Right lobe of liver (tissue), 6 donors: ENCODE results near the gene CNGA2. TPM values are rescaled to one million over a fixed set of nuclear protein-coding genes. Genes with fewer than 3 reads are reported as not detected.

ENCODE experiments used
- ATAC-seq, 4 donors: fragments of 200-7000 bp; cut with Tn5 transposase; one replicate each; pipeline ENCODE4 v1.9.1; 2020; ENCODE audit warnings: mild to moderate bottlenecking in 4 of 4, moderate library complexity in 4 of 4
- DNase-seq, 3 donors: peaks; one replicate each; pipeline ENCODE4 v3.0.0-alpha.2; 2020
- H3K27ac ChIP-seq, 3 donors: fragments of 200-600 bp; one replicate each; pipeline ENCODE4 v1.8.0; 2022
- H3K27me3 ChIP-seq, 2 donors: fragments of 200-600 bp; one replicate each; pipeline ENCODE4 v1.8.0; 2022
- H3K36me3 ChIP-seq, 4 donors: fragments of 200-600 bp; sonication (generic) in 1 of 4; one replicate each; pipeline versions ENCODE4 v1.5.1 to v1.8.0; 2017 to 2022; ENCODE audit warnings: control low read depth in 1 of 4
- H3K4me1 ChIP-seq, 4 donors: fragments of 200-600 bp; sonication (generic) in 1 of 4; one replicate each; pipeline versions ENCODE4 v1.5.1 to v1.8.0; 2017 to 2022; ENCODE audit warnings: control low read depth in 1 of 4
- H3K4me3 ChIP-seq, 3 donors: fragments of 200-600 bp; one replicate each; pipeline ENCODE4 v1.8.0; 2022
- H3K9me3 ChIP-seq, 4 donors: fragments of 200-600 bp; sonication (generic) in 1 of 4; one replicate each; pipeline versions ENCODE4 v1.5.1 to v1.8.0; 2017 to 2022; ENCODE audit warnings: control low read depth in 1 of 4
- POLR2A ChIP-seq: fragments of 450-650 bp; IDR thresholded peaks from one replicate; pipeline ENCODE4 v1.6.1; 2017; ENCODE audit warnings: antibody characterized with exemption, mild to moderate bottlenecking
- WGBS: methylation state at CpG from one replicate; pipeline ENCODE4 v1.1.6; 2018; ENCODE audit warnings: low coverage, low lambda C conversion rate; ENCODE audit not compliant: insufficient coverage; ENCODE audit errors: missing lambda C conversion rate; 5-methylcytosine and 5-hydroxymethylcytosine counted together
- intact Hi-C, 2 donors: fragments of 100-400 bp; cut with DNase I; formaldehyde crosslinking; loops; one replicate each; pipeline versions ENCODE4 v1.11.2 to v1.14.1; 2022
- long read RNA-seq: library from polyadenylated mRNA; unstranded; transcript quantifications from one replicate; pipeline ENCODE4 v2.0.0, GENCODE V29; 2019
- total RNA-seq, 6 experiments: library from RNA; depleted of rRNA in 2 of 6; stranded (reverse); fragments of >200 nt in 2 of 6; fragmentation: NEBNext Ultra II Directional in 3 of 6; extraction: Animal tissue kit (Norgen Biotek cat#: 25700) in 3 of 6; gene quantifications; one replicate each; pipeline versions ENCODE4 v1.1.0 to v1.2.4, GENCODE V29; 2016 to 2023
- TF ChIP-seq, protein P1 (sequence below), 4 donors: fragments of 200-600 bp in 3 of 4; fragments of 450-650 bp in 1 of 4; IDR thresholded peaks; one replicate each; pipeline versions ENCODE4 v1.5.1 to v1.8.0; 2016 to 2022; ENCODE audit warnings: antibody characterized with exemption in 4 of 4, mild to moderate bottlenecking in 2 of 4
- donor health status: DM: no; HTN: yes; CAD: no.
- donor health status: DM: no; HTN: no; CAD: no.
- donor health status: DM: no; HTN: no; CAD: no.
- donor health status: DM: no; HTN: yes; CAD: no.
- donor health status: DM: no; HTN: yes; CAD: no.

CNGA2 gene
- total RNA-seq, result not detected
- long read RNA-seq, result 0 reads

GRCh38 chrX:151734446-151734845 lies at the start of gene CNGA2:
CNGA2 (plus strand) TSS chrX:151734746; CDS start chrX:151738484, 3,738 bp downstream.
- intact Hi-C loops, result no loop called here
- no peak within 1 kb of the TSS for H3K27ac ChIP-seq
- H3K4me1 ChIP-seq, result no peaks in the 10 kb centered on the region
- H3K27me3 ChIP-seq, result peaks cover 0 to 5% of the 10 kb centered on the region in 2 donors
- no peak for TF ChIP-seq POLR2A
- TF ChIP-seq, protein P1, sequence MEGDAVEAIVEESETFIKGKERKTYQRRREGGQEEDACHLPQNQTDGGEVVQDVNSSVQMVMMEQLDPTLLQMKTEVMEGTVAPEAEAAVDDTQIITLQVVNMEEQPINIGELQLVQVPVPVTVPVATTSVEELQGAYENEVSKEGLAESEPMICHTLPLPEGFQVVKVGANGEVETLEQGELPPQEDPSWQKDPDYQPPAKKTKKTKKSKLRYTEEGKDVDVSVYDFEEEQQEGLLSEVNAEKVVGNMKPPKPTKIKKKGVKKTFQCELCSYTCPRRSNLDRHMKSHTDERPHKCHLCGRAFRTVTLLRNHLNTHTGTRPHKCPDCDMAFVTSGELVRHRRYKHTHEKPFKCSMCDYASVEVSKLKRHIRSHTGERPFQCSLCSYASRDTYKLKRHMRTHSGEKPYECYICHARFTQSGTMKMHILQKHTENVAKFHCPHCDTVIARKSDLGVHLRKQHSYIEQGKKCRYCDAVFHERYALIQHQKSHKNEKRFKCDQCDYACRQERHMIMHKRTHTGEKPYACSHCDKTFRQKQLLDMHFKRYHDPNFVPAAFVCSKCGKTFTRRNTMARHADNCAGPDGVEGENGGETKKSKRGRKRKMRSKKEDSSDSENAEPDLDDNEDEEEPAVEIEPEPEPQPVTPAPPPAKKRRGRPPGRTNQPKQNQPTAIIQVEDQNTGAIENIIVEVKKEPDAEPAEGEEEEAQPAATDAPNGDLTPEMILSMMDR (IDR thresholded peaks at IDR 0.05), result no peak
- 17% methylated on average over 4 of the region's 4 CpGs for WGBS
- H3K9me3 ChIP-seq, result no peaks in the 10 kb centered on the region
- no peak for DNase-seq
- H3K36me3 ChIP-seq, result no peaks in the 10 kb centered on the region
- ATAC-seq, result no peak
- no peak within 1 kb of the TSS for H3K4me3 ChIP-seq

- Histone ChIP-seq H3K27ac (no peak overlapping the region), H3K27me3 (no peaks in the 10 kb centered on the region), H3K4me1 (no peaks in the 10 kb centered on the region), H3K9me3 (no peaks in the 10 kb centered on the region), H3K4me3 (no peak overlapping the region), H3K36me3 (no peaks in the 10 kb centered on the region)
- ATAC-seq (no peak), DNase-seq (no peak)
- TF ChIP-seq, protein P1 (IDR thresholded peaks at IDR 0.05), result no peak
- no peak for TF ChIP-seq POLR2A
- intact Hi-C loops, result no loop called here
These were observed 46.9 kb upstream of the CNGA2 start for GRCh38 chrX:151687635-151688034.

DNA sequence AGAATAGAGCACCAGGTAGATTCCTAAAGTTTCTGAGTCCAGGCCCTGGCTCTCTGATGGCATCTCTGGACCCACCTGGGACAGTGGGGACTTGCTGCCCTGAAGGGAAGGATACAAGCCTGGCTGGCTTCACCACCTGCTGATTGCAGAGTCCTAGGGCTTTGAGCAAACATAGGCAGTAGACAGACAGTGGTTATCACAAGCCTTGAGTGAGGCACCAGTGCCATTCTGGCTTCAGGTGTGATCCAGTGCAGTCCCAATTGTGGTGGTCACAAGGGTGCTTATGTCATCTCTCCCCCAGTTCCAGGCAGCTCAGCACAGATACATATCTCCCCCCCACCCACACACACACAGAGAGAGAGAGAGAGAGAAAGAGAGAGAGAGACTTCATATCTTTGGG lies 45.9 kb upstream of the CNGA2 start:
- no peak overlapping the region for H3K27ac ChIP-seq
- ATAC-seq (no peak), DNase-seq (no peak)
- no peak overlapping the region for H3K4me3 ChIP-seq
- H3K9me3 ChIP-seq, result no peaks in the 10 kb centered on the region
- no peaks in the 10 kb centered on the region for H3K4me1 ChIP-seq
- no peaks in the 10 kb centered on the region for H3K36me3 ChIP-seq
- TF ChIP-seq, protein P1 (IDR thresholded peaks at IDR 0.05), result no peak
- no peak for TF ChIP-seq POLR2A
- intact Hi-C loops, result no loop called here
- no peaks in the 10 kb centered on the region for H3K27me3 ChIP-seq

DNA sequence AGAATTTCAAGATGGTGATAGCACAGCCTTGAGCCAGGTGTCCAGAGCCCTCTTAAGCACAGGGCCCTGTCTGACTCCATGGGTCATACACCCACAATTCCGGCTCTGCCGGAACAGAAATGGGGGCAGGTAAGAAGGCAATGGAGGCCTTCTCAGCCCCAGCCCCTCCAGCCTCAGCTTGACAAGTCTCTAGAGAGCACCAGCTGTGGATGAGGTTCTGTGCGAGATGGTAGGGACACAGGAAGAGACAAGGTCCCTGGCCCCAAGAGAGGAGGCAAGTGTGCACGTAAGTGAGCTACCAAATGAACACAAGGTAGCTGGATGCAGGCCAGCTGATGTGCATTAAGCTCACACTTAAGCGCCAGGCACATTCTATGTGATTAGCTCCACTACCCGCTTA lies 41.7 kb upstream of the CNGA2 start:
- H3K27me3 ChIP-seq, result no peaks in the 10 kb centered on the region
- H3K36me3 ChIP-seq, result no peaks in the 10 kb centered on the region
- DNase-seq (no peak), ATAC-seq (no peak)
- 70% methylated on average over 3 of the region's 6 CpGs for WGBS
- H3K27ac ChIP-seq, result no peak overlapping the region
- no peak overlapping the region for H3K4me3 ChIP-seq
- H3K9me3 ChIP-seq, result no peaks in the 10 kb centered on the region
- intact Hi-C loops, result no loop called here
- TF ChIP-seq POLR2A, result no peak
- TF ChIP-seq, protein P1 (IDR thresholded peaks at IDR 0.05), result no peak
- no peaks in the 10 kb centered on the region for H3K4me1 ChIP-seq

DNA sequence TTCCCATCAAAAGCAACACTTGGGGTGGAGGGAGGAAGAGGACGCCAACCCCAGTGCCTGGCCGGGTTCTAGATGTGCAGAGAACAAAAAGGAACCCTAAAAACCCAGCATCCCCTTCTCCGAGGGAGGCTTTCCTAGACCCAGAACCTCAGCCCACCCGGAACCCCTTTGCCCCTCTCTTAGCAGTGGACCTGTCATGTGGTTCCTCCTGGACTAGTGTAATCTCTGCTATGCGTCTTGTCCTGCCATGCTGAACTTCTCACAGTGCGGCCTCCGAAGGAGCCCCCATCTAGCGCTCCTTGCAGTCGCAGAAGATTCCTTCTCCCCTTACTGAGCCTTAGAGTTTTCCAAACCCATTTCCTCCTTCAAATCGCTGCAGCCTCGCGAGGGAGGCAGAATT lies 40.4 kb upstream of the CNGA2 start:
- H3K4me3 ChIP-seq, result no peak overlapping the region
- H3K9me3 ChIP-seq, result no peaks in the 10 kb centered on the region
- no peak overlapping the region for H3K27ac ChIP-seq
- H3K36me3 ChIP-seq, result no peaks in the 10 kb centered on the region
- no peaks in the 10 kb centered on the region for H3K4me1 ChIP-seq
- 52% methylated on average over 10 of the region's 12 CpGs for WGBS
- H3K27me3 ChIP-seq, result no peaks in the 10 kb centered on the region
- TF ChIP-seq, protein P1 (IDR thresholded peaks at IDR 0.05), result no peak
- no peak for TF ChIP-seq POLR2A
- intact Hi-C loops, result no loop called here
- DNase-seq, result no peak
- no peak for ATAC-seq
